ENCODE results near the gene DNMT1.
A peak's percentile ranks its signal among the peaks of the same experiment; 100 is the strongest.
"Not testable (repeated sequence)": the region's sequence is repeated elsewhere in the genome, so short reads cannot be mapped to it uniquely, and the experiment has no call there.

The DNMT1 gene

DNA sequence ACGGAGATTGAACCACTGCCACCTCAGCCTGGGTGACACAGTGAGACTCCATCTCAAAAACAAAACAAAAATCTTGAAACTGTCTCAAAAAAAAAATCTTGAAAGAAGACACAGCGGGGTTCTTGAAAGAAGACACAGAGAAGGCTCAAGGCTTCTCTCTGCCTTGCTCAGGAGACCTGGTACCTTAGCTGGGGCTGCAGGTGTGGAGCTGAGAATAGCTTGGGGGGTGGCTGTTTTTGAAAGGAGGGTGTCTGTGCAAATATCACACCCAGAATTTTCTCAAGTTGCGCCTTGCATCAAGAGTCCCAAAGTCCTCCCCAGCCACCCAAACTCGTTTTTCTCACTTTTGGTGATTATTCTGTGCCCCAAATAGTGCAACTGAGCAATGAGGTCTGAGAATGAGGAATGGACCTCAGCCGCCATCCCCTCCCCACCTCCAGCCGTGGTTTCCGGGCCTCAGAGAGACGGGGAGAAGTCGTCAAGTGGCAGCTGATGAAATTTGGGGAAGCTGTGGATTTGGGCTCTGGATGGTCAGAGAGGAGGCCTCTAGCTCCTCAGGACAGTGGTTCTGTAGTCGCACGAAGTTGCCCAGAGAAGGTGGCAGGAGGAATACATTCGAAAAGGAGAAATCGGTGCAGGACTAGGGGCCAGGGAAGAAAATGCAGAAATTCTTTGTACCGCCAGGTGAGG is 27.6 kb upstream of the DNMT1 start:
- DNase-seq (ENCODE audit: low read depth in 2 of 2): no peak

DNA sequence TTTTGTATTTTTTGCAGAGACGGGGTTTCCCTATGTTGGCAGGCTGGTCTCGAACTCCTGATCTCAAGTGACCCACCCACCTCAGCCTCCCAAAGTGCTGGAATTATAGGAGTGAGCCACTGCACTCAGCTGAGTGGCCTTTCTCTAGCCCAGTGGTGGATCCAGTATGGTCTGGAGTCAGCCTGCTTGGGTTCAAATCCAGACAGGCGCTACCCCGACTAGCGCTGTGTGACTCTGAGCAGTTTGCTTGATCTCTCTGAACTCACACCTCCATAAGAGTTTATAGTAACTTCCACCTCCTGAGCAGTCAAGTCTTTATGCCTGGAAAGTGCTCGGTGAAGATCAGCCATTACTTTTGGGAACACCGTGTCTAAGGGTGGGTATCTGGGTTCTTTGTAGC is 25.9 kb upstream of the DNMT1 start:
- DNase-seq (ENCODE audit: low read depth in 2 of 2): no peak

DNA sequence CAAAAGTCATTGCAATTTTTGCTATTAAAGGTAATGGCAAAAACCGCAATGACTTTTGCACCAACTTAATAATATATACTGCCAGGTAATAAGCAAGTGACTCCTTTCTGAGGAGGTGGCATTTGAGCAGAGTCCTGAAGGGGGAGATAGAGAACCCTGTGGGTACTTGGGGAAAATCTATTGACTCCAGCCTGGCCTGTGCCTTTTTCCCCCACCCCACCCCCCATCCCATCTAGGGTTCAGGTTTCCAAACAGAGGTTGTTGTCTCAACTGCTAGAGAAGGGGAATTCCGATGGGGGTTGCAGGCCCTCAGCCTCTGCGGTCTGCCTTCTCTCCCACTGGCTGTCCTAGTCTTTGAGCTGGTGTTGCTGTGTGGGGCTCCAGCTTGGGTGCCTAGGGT is 24.9 kb upstream of the DNMT1 start:
- peak in 1 of 2 donors; percentile 8 for DNase-seq (ENCODE audit: low read depth in 2 of 2)

DNA sequence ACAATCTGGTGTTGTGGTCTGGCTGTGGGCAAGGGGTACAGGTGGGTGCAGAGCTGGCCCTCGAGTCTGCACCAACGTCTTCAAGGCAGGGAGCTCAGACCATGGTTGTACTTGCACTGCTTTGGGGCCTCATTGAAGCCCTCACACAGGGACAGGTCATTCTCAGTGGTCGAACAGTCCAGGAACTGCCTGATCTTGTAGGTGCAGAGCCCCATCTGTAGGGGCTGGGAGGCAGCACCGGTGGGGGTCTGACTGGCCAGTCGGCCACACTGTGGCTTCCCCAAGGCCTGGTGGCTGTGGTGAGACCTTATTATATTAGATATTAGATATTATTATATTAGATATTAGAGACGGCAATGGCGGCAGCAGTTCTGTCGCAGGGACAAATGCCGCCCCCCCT is 22.3 kb upstream of the DNMT1 start:
- DNase-seq (ENCODE audit: low read depth in 2 of 2): no peak

DNA sequence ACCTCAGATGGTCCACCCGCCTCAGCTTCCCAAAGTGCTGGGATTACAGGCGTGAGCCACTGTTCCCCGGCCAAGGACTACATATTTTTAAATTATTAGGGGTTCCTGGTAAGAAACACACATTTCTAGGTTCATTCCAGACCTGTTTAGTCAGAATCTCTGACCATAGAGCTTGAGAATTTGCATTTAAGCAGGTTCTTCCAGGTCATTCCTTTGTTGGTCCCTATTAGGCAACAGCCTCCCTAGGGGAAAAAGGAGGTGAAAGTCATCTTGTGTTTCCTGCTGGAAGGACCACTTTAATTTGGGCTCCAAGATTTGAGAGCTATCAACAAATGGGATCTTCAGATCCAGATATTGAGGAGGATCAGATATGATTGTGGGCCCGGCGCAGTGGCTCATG is 20.0 kb upstream of the DNMT1 start:
- no peak for DNase-seq (ENCODE audit: low read depth in 2 of 2)

DNA sequence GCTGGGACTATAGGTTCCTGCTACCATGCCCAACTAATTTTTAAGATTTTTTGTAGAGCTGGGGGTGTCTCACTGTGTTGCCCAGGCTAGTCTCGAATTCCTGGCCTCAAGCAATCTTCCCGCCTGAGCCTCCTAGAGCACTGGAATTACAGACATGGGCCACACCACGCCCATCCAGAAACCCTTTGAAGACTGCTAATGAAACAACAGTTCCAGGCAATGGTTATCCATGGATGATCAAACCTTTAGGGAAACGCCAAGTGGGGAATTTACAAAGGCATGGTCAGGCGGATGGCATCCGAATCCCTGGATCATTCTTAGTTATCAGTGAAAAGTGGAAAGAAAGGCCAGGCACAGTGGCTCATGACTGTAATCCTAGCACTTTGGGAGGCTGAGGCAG is 16.9 kb upstream of the DNMT1 start:
- no peak for DNase-seq (ENCODE audit: low read depth in 2 of 2)

DNA sequence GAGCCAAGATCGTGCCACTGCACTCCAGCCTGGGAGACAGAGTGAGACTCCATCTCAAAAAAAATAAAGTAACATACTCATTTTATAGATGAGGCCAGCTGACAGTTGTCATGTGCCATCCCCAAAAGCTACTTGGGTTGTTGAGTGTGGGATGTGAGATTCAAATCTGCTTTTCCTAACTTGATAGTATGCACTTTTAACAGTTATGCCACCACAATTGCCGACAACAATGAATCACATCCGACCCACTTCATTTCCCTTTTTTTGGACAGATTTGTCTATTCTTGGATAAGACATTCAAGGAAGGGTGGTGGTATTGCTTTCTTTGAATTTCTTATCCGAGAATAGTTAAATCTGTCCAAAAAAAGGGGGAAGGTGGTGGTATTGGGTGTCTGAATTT is 16.3 kb upstream of the DNMT1 start:
- no peak for DNase-seq (ENCODE audit: low read depth in 2 of 2)

DNA sequence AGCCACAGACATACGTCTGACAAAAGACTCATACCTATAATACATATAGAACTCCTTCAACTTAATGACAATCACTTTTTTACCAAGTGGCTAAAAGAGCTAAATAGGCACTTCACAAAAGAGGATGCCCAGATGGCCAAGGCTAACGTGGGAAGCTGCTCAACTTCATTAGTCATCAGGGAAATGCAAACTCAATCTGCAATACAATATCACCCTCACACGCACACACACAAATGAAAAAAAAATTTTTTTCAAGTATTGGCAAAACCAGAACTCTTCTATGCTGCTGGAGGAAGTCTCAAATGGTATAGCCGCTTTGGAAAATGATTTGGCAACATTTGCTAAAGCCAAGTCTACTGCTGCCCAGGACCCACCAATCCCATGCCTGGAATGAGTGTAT is 14.6 kb upstream of the DNMT1 start:
- no peak for DNase-seq (ENCODE audit: low read depth in 2 of 2)

DNA sequence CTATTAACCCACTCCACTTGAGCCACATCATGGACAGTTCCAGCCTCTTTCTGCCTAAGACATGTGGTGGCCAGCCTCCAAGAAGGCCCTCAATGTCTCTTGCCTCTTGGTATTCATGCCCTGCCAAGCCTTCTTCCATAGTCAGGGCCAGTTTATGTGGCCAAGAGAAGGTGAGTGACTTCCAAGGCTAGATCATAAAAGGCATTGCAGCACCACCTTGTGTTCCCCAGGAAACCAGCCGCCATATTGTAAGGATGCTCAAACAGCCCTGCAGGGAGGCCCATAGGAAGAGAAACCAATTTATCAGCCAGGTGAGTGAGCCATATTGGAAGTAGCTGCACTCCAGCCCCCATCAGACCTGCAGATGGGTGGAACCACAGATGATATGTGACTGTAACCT is 12.3 kb upstream of the DNMT1 start:
- no peak for DNase-seq (ENCODE audit: low read depth in 2 of 2)

DNA sequence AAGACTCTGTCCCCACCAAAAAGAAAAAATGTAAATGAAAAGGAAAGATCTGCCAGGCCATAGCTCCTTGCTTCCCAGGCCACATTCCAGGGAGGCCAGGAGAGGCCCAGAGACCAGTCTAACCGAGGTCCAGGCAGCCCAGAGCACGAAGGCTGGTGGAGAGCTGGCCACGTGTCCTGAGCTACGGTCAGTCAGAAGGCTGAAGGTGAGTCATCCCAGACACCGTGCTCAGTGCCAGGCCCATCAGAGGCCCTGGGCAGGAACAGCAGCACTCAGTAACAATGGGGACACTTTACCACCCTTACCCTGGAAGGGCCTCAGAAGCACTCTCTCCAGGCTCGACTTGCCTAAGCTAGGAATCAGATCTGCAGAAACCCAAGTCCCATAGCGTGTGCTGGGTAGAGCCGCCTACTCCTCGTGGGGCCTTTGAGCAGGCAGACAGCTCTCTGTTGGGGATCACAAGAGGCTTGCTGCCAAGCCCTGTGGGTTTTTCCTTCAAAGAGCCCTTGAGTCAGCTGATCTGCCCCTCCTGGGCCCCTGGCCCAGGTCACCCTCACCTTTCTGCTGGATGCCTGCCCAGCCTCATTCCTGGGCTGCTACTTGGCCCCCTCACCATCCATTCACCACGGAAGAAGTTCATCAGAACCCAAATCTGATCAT is 11.6 kb upstream of the DNMT1 start:
- no peak for DNase-seq (ENCODE audit: low read depth in 2 of 2)

DNA sequence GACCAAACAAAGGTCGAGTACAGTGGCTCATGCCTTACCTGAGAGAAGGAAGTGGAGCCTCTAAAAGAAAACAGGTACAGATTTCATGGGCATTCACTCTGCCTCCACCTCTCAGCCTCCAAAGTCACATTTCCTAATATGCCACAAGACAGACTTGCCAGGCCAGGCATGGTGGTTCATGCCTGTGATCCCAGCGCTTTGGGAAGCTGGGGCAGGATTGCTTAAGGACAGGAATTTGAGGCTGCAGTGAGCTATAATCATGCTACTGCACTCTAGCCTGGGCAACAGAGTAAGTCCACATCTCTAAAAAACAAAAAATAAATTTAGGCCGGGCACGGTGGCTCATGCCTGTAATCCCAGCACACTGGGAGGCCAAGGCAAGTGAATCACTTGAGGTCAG is 10.9 kb upstream of the DNMT1 start:
- no peak for DNase-seq (ENCODE audit: low read depth in 2 of 2)

DNA sequence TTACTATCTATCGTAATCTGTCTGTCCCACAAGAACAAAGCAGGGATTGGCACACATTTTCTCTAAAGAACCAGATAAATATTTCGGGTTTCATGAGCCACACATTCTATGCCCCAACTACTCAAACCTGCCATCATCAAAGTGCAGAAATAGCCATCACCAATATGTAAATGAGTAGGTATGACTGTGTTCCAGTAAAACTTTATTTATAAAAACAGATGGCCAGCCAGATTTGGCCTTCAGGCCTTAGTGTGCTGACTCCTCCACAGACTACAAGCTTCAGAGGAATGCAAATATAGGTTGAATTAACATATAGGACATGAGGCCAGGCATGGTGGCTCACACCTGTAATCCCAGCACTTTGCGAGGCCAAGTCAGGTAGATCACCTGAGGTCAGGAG is 8.9 kb upstream of the DNMT1 start:
- DNase-seq (ENCODE audit: low read depth in 2 of 2): no peak

DNA sequence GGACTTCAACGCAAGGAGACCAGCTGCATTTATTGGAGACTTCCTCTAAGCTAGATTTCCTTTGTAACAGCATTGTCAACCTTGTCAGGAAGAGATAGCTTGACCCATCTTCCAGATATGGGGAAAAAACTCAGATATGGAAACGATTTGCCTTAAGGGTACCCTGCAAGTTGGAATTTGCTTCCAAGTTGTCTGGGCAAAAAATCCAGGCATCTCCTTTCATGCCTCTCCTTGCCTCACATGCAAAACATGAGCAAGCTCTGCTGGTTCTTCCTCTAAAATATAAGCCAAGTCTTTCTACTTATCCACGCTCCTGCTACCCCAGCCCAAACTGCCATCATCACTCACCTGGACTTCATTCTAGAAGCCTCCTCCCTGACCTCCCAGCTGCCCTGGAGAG is 6.4 kb upstream of the DNMT1 start:
- DNase-seq (ENCODE audit: low read depth in 2 of 2): no peak

DNA sequence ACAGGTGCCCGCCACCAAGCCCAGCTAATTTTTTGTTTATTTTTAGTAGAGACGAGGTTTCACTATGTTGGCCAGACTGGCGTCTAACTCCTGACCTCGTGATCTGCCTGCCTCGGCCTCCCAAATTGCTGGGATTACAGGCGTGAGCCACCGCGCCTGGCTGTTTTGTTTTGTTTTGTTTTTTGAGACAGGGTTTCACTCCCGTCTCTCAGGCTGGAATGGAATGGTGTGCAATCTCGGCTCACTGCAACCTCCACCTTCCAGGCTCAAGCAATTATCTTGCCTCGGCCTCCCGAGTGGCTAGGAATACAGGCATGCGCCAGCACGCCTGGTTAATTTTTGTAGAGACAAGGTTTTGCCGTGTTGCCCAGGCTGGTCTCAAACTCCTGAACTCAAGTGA is 5.3 kb upstream of the DNMT1 start:
- DNase-seq (ENCODE audit: low read depth in 2 of 2): not testable (repeated sequence)

DNA sequence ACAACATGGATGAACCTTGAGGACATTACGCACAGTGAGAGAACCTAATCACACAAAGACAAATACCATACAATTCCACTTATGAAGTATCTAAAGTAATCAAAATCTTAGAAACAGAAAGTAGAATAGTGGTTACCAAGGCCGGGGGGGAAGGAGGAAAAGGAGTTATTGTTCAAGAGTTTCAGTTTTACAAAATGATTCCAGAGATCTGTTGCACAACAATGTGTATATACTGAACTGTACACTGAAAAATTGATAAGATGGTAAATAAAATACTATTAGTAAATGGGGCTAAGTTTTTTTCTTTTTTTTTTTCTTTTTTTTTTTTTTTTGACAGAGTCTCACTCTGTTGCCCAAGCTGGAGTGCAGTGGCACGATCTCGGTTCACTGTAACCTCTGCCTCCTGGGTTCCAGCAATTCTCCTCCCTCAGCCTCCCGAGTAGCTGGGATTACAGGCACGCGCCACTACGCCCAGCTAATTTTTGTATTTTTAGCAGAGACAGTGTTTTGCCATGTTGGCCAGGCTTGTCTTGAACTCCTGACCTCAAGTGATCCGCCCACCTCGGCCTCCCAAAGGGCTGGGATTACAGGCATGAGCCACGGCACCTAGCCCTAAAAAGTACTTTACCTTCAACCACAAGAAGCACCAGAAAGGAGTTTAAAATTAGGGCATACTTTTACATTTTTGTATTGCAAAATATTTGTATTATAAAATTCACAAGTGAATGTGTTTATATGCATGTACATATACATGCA is 4.3 kb upstream of the DNMT1 start:
- DNase-seq (ENCODE audit: low read depth in 2 of 2): not testable (repeated sequence)

DNA sequence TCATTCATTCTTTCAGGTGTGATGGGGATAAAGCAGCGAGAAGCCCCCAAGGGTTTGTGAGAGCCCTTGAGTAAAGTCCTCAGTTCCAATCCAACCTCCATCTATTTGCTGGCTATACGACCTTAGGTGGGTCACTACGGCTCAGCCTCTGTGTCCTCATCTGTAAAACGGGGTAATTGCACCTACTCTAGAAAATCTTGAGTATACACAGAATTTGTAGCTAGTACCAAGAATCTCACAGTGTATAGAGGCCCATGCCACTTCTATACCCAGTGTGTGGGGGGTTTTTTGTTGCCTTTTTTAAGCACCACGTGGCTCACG is 406 bp upstream of the DNMT1 start:
- DNase-seq (ENCODE audit: low read depth in 2 of 2): no peak

DNA sequence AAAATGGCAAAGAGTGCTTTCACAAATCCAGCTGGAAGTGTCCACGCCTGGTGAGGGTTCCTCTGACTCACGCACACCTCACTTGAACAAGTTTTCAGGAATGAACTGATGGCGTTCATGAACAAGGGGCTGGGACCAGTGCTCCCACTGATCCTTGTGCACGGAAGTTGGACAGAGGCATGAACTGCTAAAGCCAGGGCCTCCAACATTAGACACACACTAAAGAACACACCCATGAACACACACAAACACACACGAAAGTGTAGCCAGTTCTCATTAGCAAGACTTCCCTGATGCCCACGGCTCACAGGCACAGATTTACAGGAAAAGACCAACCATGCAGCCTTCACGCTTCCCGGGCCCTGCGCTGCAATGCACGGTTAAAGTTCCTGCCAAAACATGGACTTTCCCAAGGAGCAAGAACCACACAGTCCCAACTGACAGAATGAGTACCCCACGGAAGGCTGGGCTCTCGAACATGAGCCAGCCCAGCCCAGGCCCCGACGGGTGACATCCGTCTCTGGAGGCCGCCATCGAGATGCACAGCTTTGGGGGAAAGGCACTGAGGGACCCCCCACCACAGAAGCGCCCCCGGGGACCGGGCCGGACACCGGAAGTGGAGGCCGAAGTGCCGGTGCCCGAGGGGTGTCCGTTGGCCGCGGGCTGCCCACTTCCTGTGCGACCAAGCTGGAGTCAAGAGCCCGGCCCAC is 808 bp downstream of the DNMT1 start:
- DNase-seq (ENCODE audit: low read depth in 2 of 2): peak in 1 of 2 donors; percentile 7

DNA sequence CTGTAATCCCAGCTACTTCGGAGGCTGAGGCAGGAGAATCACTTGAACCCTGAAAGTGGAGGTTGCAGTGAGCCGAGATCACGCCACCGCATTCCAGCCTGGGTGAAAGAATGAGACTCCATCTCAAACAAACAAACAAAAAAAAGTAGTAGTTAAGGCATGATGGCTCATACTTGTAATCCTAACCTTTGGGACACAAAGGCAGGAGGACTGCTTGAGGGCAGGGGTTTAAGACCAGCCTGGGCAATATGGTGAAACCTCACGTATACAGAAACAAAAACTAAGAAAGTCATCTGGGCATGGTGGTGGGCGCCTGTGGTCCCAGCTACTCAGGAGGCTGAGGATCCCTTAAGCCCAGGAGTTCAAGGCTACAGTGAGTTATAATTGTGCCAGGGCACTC is 1.8 kb downstream of the DNMT1 start:
- DNase-seq (ENCODE audit: low read depth in 2 of 2): no peak

DNA sequence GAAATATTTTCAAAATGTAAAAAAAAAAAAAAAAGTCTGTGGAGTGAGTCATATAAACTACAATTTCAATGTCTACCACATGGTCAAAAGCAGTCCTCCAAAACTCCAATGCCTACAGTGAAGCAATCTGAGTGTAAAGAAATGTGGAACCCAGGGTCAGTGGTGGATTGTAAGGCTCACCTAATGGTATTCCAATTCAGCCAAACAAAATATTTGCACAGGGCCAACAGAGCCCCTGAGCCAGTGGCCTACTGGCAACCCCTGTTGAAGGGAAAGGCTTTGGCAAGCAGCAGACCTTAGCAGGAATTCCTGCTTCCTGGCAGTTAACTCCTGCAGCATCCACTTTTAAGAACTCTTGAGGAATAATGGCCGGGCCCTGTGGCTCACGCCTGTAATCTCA is 3.4 kb downstream of the DNMT1 start:
- no peak for DNase-seq (ENCODE audit: low read depth in 2 of 2)

DNA sequence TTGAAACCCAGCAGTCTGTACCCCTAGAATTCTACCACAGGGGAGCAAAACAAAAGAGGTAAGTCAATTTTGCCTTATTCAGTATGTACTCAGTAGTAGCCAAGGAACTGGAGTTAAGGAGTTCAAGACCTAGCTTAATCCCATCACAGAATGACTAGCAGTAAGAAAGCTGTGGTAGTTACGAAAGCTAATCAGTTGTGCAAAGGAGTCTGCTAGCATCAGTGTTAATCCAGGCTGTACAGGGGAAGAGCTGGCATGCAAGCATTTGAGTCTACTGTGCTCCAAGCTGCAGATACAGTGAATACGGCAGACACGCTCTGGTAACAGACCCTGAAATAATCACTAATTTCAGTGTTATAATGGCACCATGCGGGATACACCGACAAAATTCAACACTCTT is 4.7 kb downstream of the DNMT1 start:
- no peak for DNase-seq (ENCODE audit: low read depth in 2 of 2)

DNA sequence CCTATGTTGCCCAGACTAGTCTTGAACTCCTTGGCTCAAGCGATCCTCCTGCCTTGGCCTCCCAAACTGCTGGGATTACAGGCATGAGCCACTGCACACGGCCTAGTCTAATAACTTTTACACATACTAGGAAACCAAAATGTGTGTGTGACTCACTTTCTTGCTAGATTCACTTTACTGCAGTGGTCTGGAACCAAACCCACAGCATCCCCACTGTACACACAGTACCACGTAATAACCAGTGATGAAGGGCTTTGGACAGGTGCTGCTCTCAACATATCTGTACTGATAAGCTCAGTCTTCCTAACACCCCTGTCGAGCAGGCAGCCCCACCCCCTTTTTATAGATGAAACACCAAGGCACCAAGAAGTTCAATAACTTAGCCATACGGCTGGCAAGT is 5.1 kb downstream of the DNMT1 start:
- DNase-seq (ENCODE audit: low read depth in 2 of 2): no peak

DNA sequence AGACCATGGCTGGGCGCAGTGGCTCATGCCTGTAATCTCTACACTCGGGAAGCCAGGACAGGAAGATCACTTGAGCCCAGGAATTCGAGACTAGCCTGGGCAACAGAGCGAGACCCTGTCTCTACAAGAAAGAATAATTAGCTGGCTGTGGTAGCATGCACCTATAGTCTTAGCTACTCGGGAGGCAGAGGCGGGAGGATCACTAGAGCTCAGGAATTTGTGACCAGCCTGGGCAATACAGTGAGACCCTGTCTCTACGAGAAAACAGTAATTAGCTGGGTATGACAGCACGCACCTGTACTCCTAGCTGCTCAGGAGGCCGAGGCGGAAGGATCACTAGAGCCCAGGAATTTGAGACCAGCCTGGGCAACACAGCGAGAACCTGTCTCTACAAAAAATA is 7.4 kb downstream of the DNMT1 start:
- no peak for DNase-seq (ENCODE audit: low read depth in 2 of 2)

DNA sequence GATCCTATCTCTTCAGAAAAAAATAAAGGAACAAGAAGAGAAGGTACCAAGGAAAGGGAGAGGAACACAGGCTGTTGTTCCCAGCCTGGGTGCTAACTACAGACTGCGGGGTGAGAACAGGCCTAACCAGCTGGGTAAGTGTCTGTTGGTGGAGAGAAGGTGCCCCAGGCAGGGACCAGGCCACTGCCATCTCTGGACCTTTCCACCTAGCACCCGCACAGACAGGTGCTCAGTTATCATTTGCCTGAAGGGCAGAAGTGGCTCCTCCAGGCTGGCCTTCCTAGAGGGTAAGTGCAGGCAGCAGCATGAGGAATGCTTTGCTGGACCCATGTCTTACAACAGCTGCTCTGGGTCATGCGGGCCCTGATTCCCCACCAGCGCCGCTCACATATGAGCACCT is 10.1 kb downstream of the DNMT1 start:
- no peak for DNase-seq (ENCODE audit: low read depth in 2 of 2)

All from stimulated activated CD8-positive, alpha-beta memory T cell treated with anti-CD3 and anti-CD28 coated beads, Interleukin-7, amount 100 ng/mL, for 4 hours (primary cell).